ENCODE data around the gene NR2C2AP.

NR2C2AP gene

DNA sequence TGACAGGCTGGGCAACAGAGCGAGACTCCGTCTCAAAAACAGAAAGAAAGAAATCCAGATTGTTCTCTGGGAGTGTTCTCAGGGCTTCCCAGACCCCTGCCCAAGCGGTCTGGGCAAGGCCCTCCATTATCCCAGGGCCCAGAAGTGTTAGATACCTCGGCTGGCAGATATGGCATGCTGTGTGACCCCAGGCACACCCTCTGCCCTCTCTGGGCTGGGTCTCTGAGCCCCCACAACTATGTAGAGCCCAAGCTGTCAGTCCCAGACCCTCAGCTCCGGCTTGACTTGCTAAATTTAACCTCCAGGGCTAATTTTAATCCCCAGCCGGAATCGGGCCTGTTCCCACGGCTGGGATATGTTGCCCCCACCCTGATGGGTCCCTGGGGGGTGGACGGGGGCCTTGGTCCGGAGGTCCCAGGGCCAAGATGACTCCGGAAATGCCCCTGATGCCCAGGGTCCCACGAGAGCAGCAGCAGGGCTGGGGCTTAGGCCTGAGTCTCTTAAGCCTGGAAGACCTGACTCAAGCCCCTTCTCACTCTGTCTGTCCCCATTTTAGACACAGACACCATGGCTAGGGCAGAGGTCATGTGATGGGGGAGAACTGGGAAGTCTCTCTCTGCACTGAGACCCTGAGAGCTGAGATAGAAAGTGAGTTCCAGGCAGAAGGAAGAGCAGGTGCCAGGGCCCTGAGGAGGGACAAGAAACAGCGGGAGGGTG lies 50.4 kb downstream of the NR2C2AP start:
- TF ChIP-seq, protein P1, sequence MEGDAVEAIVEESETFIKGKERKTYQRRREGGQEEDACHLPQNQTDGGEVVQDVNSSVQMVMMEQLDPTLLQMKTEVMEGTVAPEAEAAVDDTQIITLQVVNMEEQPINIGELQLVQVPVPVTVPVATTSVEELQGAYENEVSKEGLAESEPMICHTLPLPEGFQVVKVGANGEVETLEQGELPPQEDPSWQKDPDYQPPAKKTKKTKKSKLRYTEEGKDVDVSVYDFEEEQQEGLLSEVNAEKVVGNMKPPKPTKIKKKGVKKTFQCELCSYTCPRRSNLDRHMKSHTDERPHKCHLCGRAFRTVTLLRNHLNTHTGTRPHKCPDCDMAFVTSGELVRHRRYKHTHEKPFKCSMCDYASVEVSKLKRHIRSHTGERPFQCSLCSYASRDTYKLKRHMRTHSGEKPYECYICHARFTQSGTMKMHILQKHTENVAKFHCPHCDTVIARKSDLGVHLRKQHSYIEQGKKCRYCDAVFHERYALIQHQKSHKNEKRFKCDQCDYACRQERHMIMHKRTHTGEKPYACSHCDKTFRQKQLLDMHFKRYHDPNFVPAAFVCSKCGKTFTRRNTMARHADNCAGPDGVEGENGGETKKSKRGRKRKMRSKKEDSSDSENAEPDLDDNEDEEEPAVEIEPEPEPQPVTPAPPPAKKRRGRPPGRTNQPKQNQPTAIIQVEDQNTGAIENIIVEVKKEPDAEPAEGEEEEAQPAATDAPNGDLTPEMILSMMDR (IDR thresholded peaks at IDR 0.05; ENCODE audit: unreplicated experiment in 3 of 3), result no peak
- H3K27me3 Mint-ChIP-seq (ENCODE audit: low read depth), result no peaks in the 10 kb centered on the region
- H3K27ac Mint-ChIP-seq, result no peak overlapping the region
- H3K4me1 Mint-ChIP-seq, result no peaks in the 10 kb centered on the region
- peaks cover 6% of the 10 kb centered on the region for H3K36me3 Mint-ChIP-seq (ENCODE audit: low read depth)
- no peak overlapping the region for H3K4me3 Mint-ChIP-seq
- no peaks in the 10 kb centered on the region for H3K9me3 Mint-ChIP-seq

DNA sequence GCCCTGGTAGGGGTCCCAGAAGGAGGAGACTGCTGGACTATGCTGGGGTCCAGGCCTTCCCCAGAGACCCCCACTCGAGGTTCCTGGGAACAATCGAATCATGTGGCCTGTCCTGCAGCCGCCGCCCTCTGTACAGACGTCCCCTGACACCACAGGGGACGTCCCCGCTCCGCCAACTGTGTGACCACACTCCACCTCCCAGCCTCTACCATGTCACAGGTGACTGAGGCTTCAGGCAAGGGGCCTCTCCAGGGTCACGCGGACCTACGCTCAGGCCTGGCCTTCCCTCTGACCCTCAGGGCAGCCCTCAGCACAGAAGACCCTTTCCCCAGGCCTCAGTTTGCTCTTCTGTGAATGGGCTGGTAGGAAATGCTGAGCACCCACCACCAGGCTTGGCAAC lies 51.8 kb downstream of the NR2C2AP start:
- TF ChIP-seq, protein P1 (IDR thresholded peaks at IDR 0.05; ENCODE audit: unreplicated experiment in 3 of 3), result no peak
- H3K4me3 Mint-ChIP-seq, result no peak overlapping the region

More for the DNA sequence above, 51.8 kb downstream of the NR2C2AP start:
- no peaks in the 10 kb centered on the region for H3K27me3 Mint-ChIP-seq (ENCODE audit: low read depth)
- no peaks in the 10 kb centered on the region for H3K4me1 Mint-ChIP-seq
- no peak overlapping the region for H3K27ac Mint-ChIP-seq
- peaks cover 6% of the 10 kb centered on the region for H3K36me3 Mint-ChIP-seq (ENCODE audit: low read depth)
- H3K9me3 Mint-ChIP-seq, result no peaks in the 10 kb centered on the region

Measured in nephron (organoid).